ENCODE measurements around the gene GARNL3.

Gene GARNL3

DNA sequence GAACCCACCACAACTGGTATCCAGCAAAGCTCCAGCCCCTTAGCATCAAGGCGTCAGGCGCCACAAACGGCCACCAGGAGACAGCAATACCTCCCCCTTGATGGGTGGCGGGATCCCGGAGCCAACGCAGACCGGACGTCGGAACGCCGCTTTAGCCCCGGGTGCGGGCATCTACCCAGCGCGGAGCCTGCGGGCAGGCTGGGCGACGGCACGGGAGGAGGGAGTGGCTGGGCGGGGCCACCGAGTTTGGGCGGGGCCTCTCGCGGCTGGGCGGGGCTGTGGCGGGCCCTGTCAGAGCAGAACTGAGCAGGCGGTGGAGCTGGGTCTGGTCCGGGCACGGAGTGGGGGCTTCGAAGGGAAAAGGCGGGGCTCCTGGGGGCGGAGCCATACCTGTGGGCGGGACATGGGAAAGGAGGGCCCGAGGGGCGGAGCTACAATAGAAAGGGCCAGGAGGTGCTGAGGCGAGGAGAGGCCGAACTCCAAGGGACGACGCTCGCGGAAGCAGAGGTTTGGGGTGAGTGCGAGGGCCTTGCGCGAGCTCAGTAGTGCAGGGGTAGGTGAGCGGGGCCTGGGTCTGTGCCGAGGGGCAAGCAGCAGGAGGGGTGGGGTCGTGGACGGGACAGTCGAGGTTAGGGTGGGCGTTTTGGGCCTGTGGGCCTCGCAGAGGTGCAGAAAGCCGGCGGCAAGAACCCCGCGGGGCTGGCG is 40.2 kb upstream of the GARNL3 start:
- Histone ChIP-seq H3K27ac (ENCODE audit: low read length) (peak overlapping the region; percentile 37), H3K4me1 (ENCODE audit: control insufficient read depth, insufficient read depth, low read length) (peaks cover 19% of the 10 kb centered on the region), H3K27me3 (ENCODE audit: control insufficient read depth in 1 of 2, insufficient read depth in 2 of 2, low read length in 2 of 2) (no peaks in the 10 kb centered on the region), H3K36me3 (ENCODE audit: control insufficient read depth in 2 of 2, insufficient read depth in 2 of 2, low read length in 2 of 2) (no peaks in the 10 kb centered on the region), H3K4me3 (ENCODE audit: low read length in 2 of 2) (peak overlapping the region; percentile 54 to 81), H3K9me3 (ENCODE audit: control insufficient read depth in 2 of 2, low read length in 2 of 2) (no peaks in the 10 kb centered on the region), H3K9ac (ENCODE audit: low read length in 2 of 2) (peak overlapping the region; percentile 37 to 71)

DNA sequence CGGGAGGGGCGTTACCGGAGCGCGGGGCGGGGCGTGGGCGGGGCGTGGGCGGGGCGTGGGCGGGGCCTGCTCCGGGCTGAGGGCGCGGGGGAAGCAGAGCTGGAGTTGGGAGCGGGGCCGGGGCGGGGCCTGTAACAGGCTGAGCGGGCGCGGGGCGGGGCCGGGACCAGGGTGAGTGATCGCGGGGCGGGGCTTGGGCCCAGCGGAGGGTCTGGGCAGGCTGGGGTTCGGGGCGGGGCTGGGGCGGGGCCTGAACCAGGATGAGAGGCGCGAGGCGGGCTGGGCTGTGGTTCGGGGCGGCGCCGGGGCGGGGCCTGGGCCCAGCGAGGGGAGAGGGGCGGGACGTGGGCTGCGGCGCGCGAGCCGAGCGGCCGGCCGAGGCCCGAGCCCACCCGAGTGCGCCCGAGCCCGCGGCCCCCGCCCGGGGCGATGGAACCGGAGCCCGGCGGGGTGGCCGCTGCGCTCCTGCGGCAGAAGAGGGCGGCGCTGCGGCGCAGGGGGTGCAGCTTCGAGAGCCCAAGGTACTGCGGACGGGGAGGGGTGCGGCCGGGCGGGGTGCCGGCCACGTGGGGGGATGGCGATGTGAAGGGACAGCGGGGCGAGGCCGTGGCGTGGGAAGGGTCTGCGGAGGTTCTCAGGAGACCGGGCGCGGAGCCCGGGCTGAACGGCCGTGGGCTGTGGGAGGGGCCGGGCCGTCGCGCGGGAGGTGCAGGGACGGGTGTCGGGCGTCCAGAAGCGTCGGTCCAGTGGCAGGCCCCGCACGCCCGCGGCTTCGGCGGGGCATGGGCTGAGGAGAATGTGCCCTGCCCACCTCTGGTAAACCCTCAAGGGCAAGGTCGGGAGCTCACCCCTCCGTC is 39.5 kb upstream of the GARNL3 start:
- Histone ChIP-seq H3K9ac (ENCODE audit: low read length in 2 of 2) (peak overlapping the region in 1 of 2 donors; percentile 28), H3K4me1 (ENCODE audit: control insufficient read depth, insufficient read depth, low read length) (peaks cover 19% of the 10 kb centered on the region), H3K27ac (ENCODE audit: low read length) (peak overlapping the region; percentile 37), H3K27me3 (ENCODE audit: control insufficient read depth in 1 of 2, insufficient read depth in 2 of 2, low read length in 2 of 2) (no peaks in the 10 kb centered on the region), H3K4me3 (ENCODE audit: low read length in 2 of 2) (peak overlapping the region; percentile 65 to 81), H3K36me3 (ENCODE audit: control insufficient read depth in 2 of 2, insufficient read depth in 2 of 2, low read length in 2 of 2) (no peaks in the 10 kb centered on the region), H3K9me3 (ENCODE audit: control insufficient read depth in 2 of 2, low read length in 2 of 2) (no peaks in the 10 kb centered on the region)

DNA sequence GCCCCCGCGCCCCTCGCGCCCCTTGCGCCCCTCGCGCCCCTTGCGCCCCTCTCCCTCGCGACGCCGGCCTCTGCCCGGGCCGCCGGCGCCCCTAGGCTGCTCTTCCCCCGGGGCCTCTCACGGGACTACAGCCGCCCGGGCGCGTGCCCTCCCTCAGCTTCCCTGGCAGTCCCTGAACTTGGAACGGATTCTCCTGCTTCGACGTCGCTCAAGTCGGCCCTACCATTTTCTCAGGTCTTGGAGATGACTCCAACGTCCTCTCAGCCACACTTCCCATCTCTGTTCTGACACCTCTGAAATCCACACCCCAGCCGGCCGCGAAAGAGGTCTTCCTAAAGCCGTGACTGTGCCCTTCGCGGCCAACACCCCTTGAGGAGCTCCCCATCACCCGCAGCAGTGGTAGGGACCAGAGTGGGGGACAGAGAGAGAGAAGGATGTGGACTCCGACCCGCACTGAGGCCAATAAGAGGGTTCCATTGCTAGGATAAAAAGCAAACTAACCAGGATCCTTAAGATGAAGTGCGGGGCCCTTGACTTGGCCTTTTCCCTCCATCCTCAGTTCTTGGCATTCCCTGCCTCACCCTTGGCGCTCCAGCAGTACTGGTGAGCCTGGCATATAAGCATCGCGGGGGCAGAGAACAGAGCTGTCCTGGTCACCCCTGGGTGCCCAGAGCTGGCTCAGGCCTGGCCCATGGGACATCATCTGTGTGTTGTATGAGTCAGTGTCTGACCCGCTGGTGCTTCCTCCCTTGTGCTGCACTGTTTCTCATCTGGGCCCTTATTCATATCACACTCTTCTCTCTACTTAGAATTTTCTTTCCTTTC is 38.6 kb upstream of the GARNL3 start:
- Histone ChIP-seq H3K9me3 (ENCODE audit: control insufficient read depth in 2 of 2, low read length in 2 of 2) (no peaks in the 10 kb centered on the region), H3K27ac (ENCODE audit: low read length) (no peak overlapping the region), H3K4me1 (ENCODE audit: control insufficient read depth, insufficient read depth, low read length) (peaks cover 19% of the 10 kb centered on the region), H3K9ac (ENCODE audit: low read length in 2 of 2) (peak overlapping the region in 1 of 2 donors; percentile 42), H3K36me3 (ENCODE audit: control insufficient read depth in 2 of 2, insufficient read depth in 2 of 2, low read length in 2 of 2) (no peaks in the 10 kb centered on the region), H3K27me3 (ENCODE audit: control insufficient read depth in 1 of 2, insufficient read depth in 2 of 2, low read length in 2 of 2) (no peaks in the 10 kb centered on the region), H3K4me3 (ENCODE audit: low read length in 2 of 2) (peak overlapping the region; percentile 65 to 78)

DNA sequence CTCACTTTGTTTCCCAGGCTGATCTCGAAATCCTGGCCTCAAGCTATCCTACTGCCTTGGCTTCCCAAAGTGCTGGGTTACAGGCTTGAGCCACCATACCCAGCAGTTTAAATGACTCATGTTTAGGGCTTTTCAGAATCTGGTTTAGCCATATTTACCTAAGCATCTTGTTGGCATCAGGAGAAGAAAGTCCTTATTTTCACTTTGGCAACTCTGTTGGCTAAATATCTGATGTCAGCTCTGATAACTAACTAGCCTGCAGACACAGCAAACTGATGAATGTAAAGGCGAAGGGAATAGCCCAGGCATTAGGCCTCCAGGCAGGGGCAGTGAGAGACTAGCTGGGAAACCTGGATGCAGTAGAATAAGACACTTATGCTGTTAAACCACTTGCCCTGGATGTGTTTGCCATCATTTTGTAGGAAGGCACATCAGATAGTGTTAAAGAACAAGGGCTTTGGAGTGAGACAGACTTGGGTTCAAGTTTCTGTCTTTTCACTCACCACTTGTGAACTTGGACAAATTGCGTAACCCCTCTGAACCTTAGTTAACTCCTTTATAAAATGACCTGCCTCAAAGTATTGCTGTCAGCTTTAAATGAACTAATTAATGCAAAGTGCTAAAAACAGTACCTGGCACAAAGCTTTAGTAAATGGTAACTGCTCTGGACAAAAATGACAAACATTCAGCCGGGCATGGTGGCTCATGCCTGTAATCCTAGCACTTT is 34.7 kb upstream of the GARNL3 start:
- no peak overlapping the region for H3K27ac ChIP-seq (ENCODE audit: low read length)
- no peaks in the 10 kb centered on the region for H3K36me3 ChIP-seq (ENCODE audit: control insufficient read depth in 2 of 2, insufficient read depth in 2 of 2, low read length in 2 of 2)
- no peaks in the 10 kb centered on the region for H3K9me3 ChIP-seq (ENCODE audit: control insufficient read depth in 2 of 2, low read length in 2 of 2)
- H3K4me3 ChIP-seq (ENCODE audit: low read length in 2 of 2) = no peak overlapping the region
- peaks cover 11% of the 10 kb centered on the region for H3K4me1 ChIP-seq (ENCODE audit: control insufficient read depth, insufficient read depth, low read length)
- H3K9ac ChIP-seq (ENCODE audit: low read length in 2 of 2) = no peak overlapping the region
- H3K27me3 ChIP-seq (ENCODE audit: control insufficient read depth in 1 of 2, insufficient read depth in 2 of 2, low read length in 2 of 2) = no peaks in the 10 kb centered on the region

DNA sequence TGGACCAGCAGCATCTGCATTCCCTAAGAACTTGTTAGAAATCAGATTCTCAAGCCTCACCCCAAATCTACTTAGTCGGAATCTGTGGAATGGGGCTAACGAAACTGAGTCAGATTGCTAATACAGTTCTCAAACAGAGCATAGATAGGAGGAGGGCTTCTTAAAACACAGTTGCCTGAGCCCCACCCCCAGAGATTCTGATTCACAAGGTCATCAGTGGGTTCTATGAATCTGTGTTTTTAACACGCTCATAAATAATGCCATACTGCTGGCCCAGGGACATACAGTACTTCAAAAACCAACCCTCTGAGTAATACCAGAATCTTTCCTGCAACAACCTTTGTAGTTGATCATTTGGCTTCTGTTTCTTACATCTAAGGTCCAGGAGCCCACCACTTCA is 32.9 kb upstream of the GARNL3 start:
- H3K9ac ChIP-seq (ENCODE audit: low read length in 2 of 2) = no peak overlapping the region
- no peak overlapping the region for H3K27ac ChIP-seq (ENCODE audit: low read length)
- H3K36me3 ChIP-seq (ENCODE audit: control insufficient read depth in 2 of 2, insufficient read depth in 2 of 2, low read length in 2 of 2) = no peaks in the 10 kb centered on the region
- no peaks in the 10 kb centered on the region for H3K27me3 ChIP-seq (ENCODE audit: control insufficient read depth in 1 of 2, insufficient read depth in 2 of 2, low read length in 2 of 2)
- no peaks in the 10 kb centered on the region for H3K9me3 ChIP-seq (ENCODE audit: control insufficient read depth in 2 of 2, low read length in 2 of 2)
- no peak overlapping the region for H3K4me3 ChIP-seq (ENCODE audit: low read length in 2 of 2)
- H3K4me1 ChIP-seq (ENCODE audit: control insufficient read depth, insufficient read depth, low read length) = peaks cover 2% of the 10 kb centered on the region

DNA sequence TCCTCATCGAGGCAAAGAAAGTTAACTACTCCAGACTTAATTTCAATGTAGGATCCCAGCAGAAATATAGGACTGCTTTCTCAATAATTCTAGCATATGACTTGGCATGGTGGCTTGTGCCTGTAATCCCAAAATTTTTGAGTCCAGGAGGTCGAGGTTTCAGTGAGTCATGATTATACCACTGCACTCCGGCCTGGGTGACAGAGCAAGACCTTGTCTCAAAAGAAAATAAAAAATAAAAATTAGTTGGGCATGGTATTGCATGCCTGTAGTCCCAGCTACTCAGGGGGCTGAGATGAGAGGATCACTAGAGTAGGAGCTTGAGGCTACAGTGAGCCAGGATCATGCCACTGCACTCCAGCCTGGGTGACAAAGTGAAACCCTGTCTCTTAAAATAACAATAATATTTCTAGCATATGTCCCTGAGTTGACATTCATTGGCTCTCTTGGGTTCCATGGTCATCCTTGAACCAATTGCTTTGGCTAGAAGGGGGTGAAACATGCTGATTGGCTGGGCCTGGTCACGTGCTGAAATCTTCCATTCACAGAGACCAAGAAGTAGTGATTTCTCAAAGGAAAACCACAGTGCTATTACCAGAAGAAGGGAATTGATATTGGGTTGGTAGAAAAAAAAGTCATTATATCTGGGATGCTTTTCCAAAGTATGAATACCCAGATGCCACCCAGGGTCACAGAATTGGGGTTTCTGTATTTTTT is 31.6 kb upstream of the GARNL3 start:
- Histone ChIP-seq H3K27me3 (ENCODE audit: control insufficient read depth in 1 of 2, insufficient read depth in 2 of 2, low read length in 2 of 2) (no peaks in the 10 kb centered on the region), H3K4me3 (ENCODE audit: low read length in 2 of 2) (no peak overlapping the region), H3K27ac (ENCODE audit: low read length) (no peak overlapping the region), H3K36me3 (ENCODE audit: control insufficient read depth in 2 of 2, insufficient read depth in 2 of 2, low read length in 2 of 2) (peaks cover 2 to 5% of the 10 kb centered on the region in 2 donors), H3K9me3 (ENCODE audit: control insufficient read depth in 2 of 2, low read length in 2 of 2) (no peaks in the 10 kb centered on the region), H3K9ac (ENCODE audit: low read length in 2 of 2) (no peak overlapping the region), H3K4me1 (ENCODE audit: control insufficient read depth, insufficient read depth, low read length) (peaks cover 2% of the 10 kb centered on the region)

DNA sequence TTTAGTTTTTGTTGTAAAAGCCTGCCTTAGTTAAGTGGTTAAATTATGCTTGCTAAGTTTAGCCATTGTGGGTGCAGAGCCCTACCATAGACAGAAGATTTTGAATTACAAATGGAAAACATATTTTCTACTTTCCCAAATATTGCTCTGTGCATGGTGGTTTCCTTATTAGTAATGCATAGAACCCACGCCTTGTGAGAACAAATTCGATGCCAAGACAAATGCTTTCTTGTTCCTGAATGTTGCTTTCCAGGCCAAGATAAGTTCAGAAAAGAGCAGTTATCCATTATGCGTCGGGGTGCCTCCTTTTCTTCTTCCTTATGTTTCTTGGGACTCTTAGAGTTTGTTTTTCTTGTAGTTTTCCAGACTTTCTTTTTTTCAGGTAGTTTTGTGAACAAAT is 31.0 kb upstream of the GARNL3 start:
- no peak overlapping the region for H3K27ac ChIP-seq (ENCODE audit: low read length)
- no peak overlapping the region for H3K9ac ChIP-seq (ENCODE audit: low read length in 2 of 2)
- H3K4me3 ChIP-seq (ENCODE audit: low read length in 2 of 2) = no peak overlapping the region
- peaks cover 2% of the 10 kb centered on the region for H3K4me1 ChIP-seq (ENCODE audit: control insufficient read depth, insufficient read depth, low read length)
- H3K27me3 ChIP-seq (ENCODE audit: control insufficient read depth in 1 of 2, insufficient read depth in 2 of 2, low read length in 2 of 2) = no peaks in the 10 kb centered on the region
- H3K36me3 ChIP-seq (ENCODE audit: control insufficient read depth in 2 of 2, insufficient read depth in 2 of 2, low read length in 2 of 2) = peaks cover 2 to 5% of the 10 kb centered on the region in 2 donors
- H3K9me3 ChIP-seq (ENCODE audit: control insufficient read depth in 2 of 2, low read length in 2 of 2) = no peaks in the 10 kb centered on the region

DNA sequence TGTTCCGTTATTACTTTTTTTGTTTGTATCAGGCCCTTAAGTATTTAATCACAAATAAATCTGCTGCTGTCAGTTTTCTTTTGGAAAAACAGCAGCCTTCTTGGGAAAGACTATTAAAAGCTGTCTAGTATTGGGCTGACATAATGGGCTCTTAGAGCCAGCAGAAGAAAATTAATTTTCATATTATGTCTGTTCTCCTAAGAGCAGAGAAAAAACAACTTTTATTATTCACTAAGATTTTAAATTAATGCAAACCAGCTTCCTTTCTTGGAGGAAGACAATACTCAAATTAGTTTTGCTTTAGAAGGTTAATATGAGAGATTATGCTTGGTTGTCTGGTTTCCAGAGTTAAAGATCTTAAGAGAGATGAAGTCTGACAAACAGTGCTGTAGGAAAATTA is 30.6 kb upstream of the GARNL3 start:
- H3K9me3 ChIP-seq (ENCODE audit: control insufficient read depth in 2 of 2, low read length in 2 of 2) = no peaks in the 10 kb centered on the region
- H3K4me1 ChIP-seq (ENCODE audit: control insufficient read depth, insufficient read depth, low read length) = peaks cover 2% of the 10 kb centered on the region
- H3K36me3 ChIP-seq (ENCODE audit: control insufficient read depth in 2 of 2, insufficient read depth in 2 of 2, low read length in 2 of 2) = peaks cover 2 to 5% of the 10 kb centered on the region in 2 donors
- no peak overlapping the region for H3K27ac ChIP-seq (ENCODE audit: low read length)
- H3K9ac ChIP-seq (ENCODE audit: low read length in 2 of 2) = no peak overlapping the region
- H3K4me3 ChIP-seq (ENCODE audit: low read length in 2 of 2) = no peak overlapping the region
- H3K27me3 ChIP-seq (ENCODE audit: control insufficient read depth in 1 of 2, insufficient read depth in 2 of 2, low read length in 2 of 2) = no peaks in the 10 kb centered on the region

DNA sequence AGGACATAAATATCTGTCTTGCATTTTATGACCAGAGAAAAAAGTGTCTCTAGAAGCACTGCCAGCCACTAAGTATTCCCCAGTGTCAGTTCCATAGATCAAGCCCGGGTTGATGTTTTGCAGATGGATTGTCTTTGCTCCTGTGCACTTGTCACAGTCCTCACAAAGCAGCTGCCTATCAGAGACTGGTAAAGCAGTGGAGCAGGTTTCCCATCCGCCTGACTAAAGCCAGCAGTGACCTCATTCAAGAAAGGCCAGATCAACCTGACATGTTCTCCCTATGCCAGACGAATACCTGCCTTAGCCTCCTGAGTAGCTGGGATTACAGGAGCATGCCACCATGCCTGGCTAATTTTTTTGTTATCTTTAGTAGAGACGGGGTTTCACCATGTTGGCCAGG is 26.8 kb upstream of the GARNL3 start:
- Histone ChIP-seq H3K9ac (ENCODE audit: low read length in 2 of 2) (no peak overlapping the region), H3K4me1 (ENCODE audit: control insufficient read depth, insufficient read depth, low read length) (peaks cover 2% of the 10 kb centered on the region), H3K4me3 (ENCODE audit: low read length in 2 of 2) (no peak overlapping the region), H3K9me3 (ENCODE audit: control insufficient read depth in 2 of 2, low read length in 2 of 2) (no peaks in the 10 kb centered on the region), H3K36me3 (ENCODE audit: control insufficient read depth in 2 of 2, insufficient read depth in 2 of 2, low read length in 2 of 2) (peaks cover 4 to 5% of the 10 kb centered on the region in 2 donors), H3K27ac (ENCODE audit: low read length) (no peak overlapping the region), H3K27me3 (ENCODE audit: control insufficient read depth in 1 of 2, insufficient read depth in 2 of 2, low read length in 2 of 2) (no peaks in the 10 kb centered on the region)
